ENCODE results near the gene CLEC4M.
"Not testable (repeated sequence)": the region's sequence is repeated elsewhere in the genome, so short reads cannot be mapped to it uniquely, and the experiment has no call there.

Gene CLEC4M

GRCh38 chr19:7739801-7740681 lies 23.0 kb upstream of the CLEC4M start:
- no peak for DNase-seq (ENCODE audit: low read depth, low spot score)

GRCh38 chr19:7740682-7741054 lies 22.4 kb upstream of the CLEC4M start:
- no peak for DNase-seq (ENCODE audit: low read depth, low spot score)

- no peak for DNase-seq (ENCODE audit: low read depth, low spot score)
Measured at GRCh38 chr19:7742575-7742974, 20.5 kb upstream of the CLEC4M start.

- no peak for DNase-seq (ENCODE audit: low read depth, low spot score)
Measured at GRCh38 chr19:7742991-7743390, 20.1 kb upstream of the CLEC4M start.

GRCh38 chr19:7743425-7743841 lies 19.6 kb upstream of the CLEC4M start:
- DNase-seq (ENCODE audit: low read depth, low spot score) = no peak

- no peak for DNase-seq (ENCODE audit: low read depth, low spot score)
Measured at GRCh38 chr19:7744199-7744786, 18.8 kb upstream of the CLEC4M start.

GRCh38 chr19:7744871-7745650 lies 18.0 kb upstream of the CLEC4M start:
- no peak for DNase-seq (ENCODE audit: low read depth, low spot score)

- not testable (repeated sequence) for DNase-seq (ENCODE audit: low read depth, low spot score)
Measured at GRCh38 chr19:7746306-7746705, 16.7 kb upstream of the CLEC4M start.

GRCh38 chr19:7746903-7747884 lies 15.8 kb upstream of the CLEC4M start, which contains the start of gene CD209:
Gene CD209, minus strand, starts transcription at chr19:7747534. Its CDS starts 23 bp downstream, at chr19:7747511.
- no peak for DNase-seq (ENCODE audit: low read depth, low spot score)

- no peak for DNase-seq (ENCODE audit: low read depth, low spot score)
Measured at GRCh38 chr19:7748171-7748570, 14.9 kb upstream of the CLEC4M start.

GRCh38 chr19:7748756-7749155 lies 14.3 kb upstream of the CLEC4M start:
- DNase-seq (ENCODE audit: low read depth, low spot score) = peak; percentile 96

GRCh38 chr19:7751157-7751783 lies 11.8 kb upstream of the CLEC4M start:
- no peak for DNase-seq (ENCODE audit: low read depth, low spot score)

- no peak for DNase-seq (ENCODE audit: low read depth, low spot score)
Measured at GRCh38 chr19:7756258-7756657, 6.8 kb upstream of the CLEC4M start.

- no peak for DNase-seq (ENCODE audit: low read depth, low spot score)
Measured at GRCh38 chr19:7757358-7757757, 5.7 kb upstream of the CLEC4M start.

GRCh38 chr19:7759156-7759555 lies 3.9 kb upstream of the CLEC4M start:
- no peak for DNase-seq (ENCODE audit: low read depth, low spot score)

GRCh38 chr19:7763696-7764095 lies 653 bp downstream of the CLEC4M start:
- DNase-seq (ENCODE audit: low read depth, low spot score) = no peak

GRCh38 chr19:7764157-7764556 lies 1.1 kb downstream of the CLEC4M start:
- DNase-seq (ENCODE audit: low read depth, low spot score) = not testable (repeated sequence)

GRCh38 chr19:7765043-7765442 lies 2.0 kb downstream of the CLEC4M start:
- not testable (repeated sequence) for DNase-seq (ENCODE audit: low read depth, low spot score)

- DNase-seq (ENCODE audit: low read depth, low spot score) = no peak
Measured at GRCh38 chr19:7766535-7766934, 3.5 kb downstream of the CLEC4M start.

GRCh38 chr19:7767487-7767886 lies 4.4 kb downstream of the CLEC4M start:
- no peak for DNase-seq (ENCODE audit: low read depth, low spot score)

GRCh38 chr19:7769171-7769570 lies 6.1 kb downstream of the CLEC4M start:
- no peak for DNase-seq (ENCODE audit: low read depth, low spot score)

Data from iPS DF 19.7 (cell line).